Spleen (tissue), 11 donors: ENCODE results near the gene IRF6. TPM values are rescaled to one million over a fixed set of nuclear protein-coding genes. Genes with fewer than 3 reads are reported as not detected.

Source experiments
- DNase-seq: peaks from one replicate; pipeline ENCODE4 v3.0.0-alpha.2; 2020
- H3K27ac ChIP-seq, 8 donors: fragments of 200-600 bp; sonication (generic) in 7 of 8; 1 replicate in 4 of 8; 2 replicates in 4 of 8; pipeline versions ENCODE4 v1.5.0 to v1.8.0; 2016 to 2021; ENCODE audit warnings: inconsistent platforms in 4 of 8, mild to moderate bottlenecking in 4 of 8, moderate library complexity in 1 of 8
- H3K27me3 ChIP-seq, 7 donors: fragments of 200-600 bp; sonication (generic) in 6 of 7; replicated peaks in 1 of 7; 1 replicate in 4 of 7; 2 replicates in 3 of 7; pipeline versions ENCODE4 v1.5.0 to v1.8.0; 2016 to 2021; ENCODE audit warnings: inconsistent platforms in 3 of 7, mild to moderate bottlenecking in 1 of 7
- H3K36me3 ChIP-seq, 6 donors: fragments of 200-600 bp; sonication (generic) in 5 of 6; 1 replicate in 4 of 6; 2 replicates in 2 of 6; pipeline versions ENCODE4 v1.5.0 to v1.8.0; 2016 to 2021; ENCODE audit warnings: inconsistent platforms in 2 of 6
- H3K4me1 ChIP-seq, 6 donors: fragments of 200-600 bp; sonication (generic) in 5 of 6; 1 replicate in 3 of 6; 2 replicates in 3 of 6; pipeline versions ENCODE4 v1.5.0 to v1.8.0; 2016 to 2021; ENCODE audit warnings: inconsistent platforms in 3 of 6
- H3K4me3 ChIP-seq, 8 donors: fragments of 200-600 bp; sonication (generic) in 7 of 8; 1 replicate in 4 of 8; 2 replicates in 4 of 8; pipeline versions ENCODE4 v1.5.0 to v1.8.0; 2016 to 2021; ENCODE audit warnings: inconsistent platforms in 4 of 8, mild to moderate bottlenecking in 4 of 8, moderate library complexity in 2 of 8
- H3K9me3 ChIP-seq, 8 donors: fragments of 200-600 bp; sonication (generic) in 7 of 8; 1 replicate in 4 of 8; 2 replicates in 4 of 8; pipeline versions ENCODE4 v1.5.0 to v1.8.0; 2016 to 2021; ENCODE audit warnings: inconsistent platforms in 4 of 8
- CTCF ChIP-seq, 11 experiments: fragments of 200-600 bp in 7 of 11; fragments of 450-650 bp in 4 of 11; sonication (generic) in 4 of 11; IDR thresholded peaks in 8 of 11; conservative IDR thresholded peaks in 3 of 11; 1 replicate in 7 of 11; 2 replicates in 4 of 11; pipeline versions ENCODE4 v1.4.0 to v1.8.0; 2016 to 2021; ENCODE audit warnings: antibody characterized with exemption in 11 of 11, inconsistent platforms in 4 of 11, mild to moderate bottlenecking in 1 of 11
- POLR2A ChIP-seq, 3 donors: fragments of 450-650 bp; IDR thresholded peaks; one replicate each; pipeline ENCODE4 v1.5.1; 2017; ENCODE audit warnings: antibody characterized with exemption in 3 of 3, mild to moderate bottlenecking in 1 of 3
- POLR2AphosphoS5 ChIP-seq, 3 donors: sonication (generic); formaldehyde crosslinking; IDR thresholded peaks; one replicate each; pipeline ENCODE4 v1.5.1; 2017; ENCODE audit warnings: antibody characterized with exemption in 3 of 3
- WGBS, 5 donors: extraction: QIAGEN DNeasy Blood & Tissue Kit in 3 of 5; methylation state at CpG; one replicate each; pipeline versions ENCODE4 v1.1.5 to v1.1.7; 2013 to 2018; 5-methylcytosine and 5-hydroxymethylcytosine counted together
- intact Hi-C: fragments of 100-400 bp; cut with DNase I; formaldehyde crosslinking; loops from one replicate; pipeline ENCODE4 v1.15.0; 2023; ENCODE audit warnings: low total_unique reads
- polyA plus RNA-seq, 3 donors: library from polyadenylated mRNA; stranded (reverse); fragments of 200-250 nt; gene quantifications; one replicate each; pipeline ENCODE4 v1.2.1, GENCODE V29; 2013
- total RNA-seq, 7 donors: library from RNA; depleted of rRNA in 3 of 7; stranded (reverse); fragments of >200 nt in 3 of 7; fragmentation: NEBNext Ultra II Directional in 4 of 7; extraction: Animal tissue kit (Norgen Biotek cat#: 25700) in 4 of 7; gene quantifications; one replicate each; pipeline versions ENCODE4 v1.1.0 to v1.2.1, GENCODE V29; 2016 to 2021
- donor health status: healthy with polysubstance abuse.
- donor health status: DM: no; HTN: no; CAD: no; lungs with moderate emphysema.
- donor health status: DM: no; HTN: no; CAD: no.
- donor health status: Bipolar disorder and iron deficiency.
- donor health status: healthy.
- donor health status: DM: no; HTN: no; CAD: no.
- donor health status: DM: yes; HTN: yes; CAD: no.

IRF6 gene
- total and polyA plus RNA-seq, 10 donors, result 0.59 to 5.6 (median 3.4) TPM

GRCh38 chr1:209853676-209854075, 47.7 kb upstream of the IRF6 start:
- intact Hi-C loops, result no loop called here
- TF ChIP-seq CTCF (IDR thresholded peaks at IDR 0.05 in 8 of 11, conservative IDR thresholded peaks at IDR 0.05 in 3 of 11) (no peak), POLR2AphosphoS5 (IDR thresholded peaks at IDR 0.05) (no peak), POLR2A (IDR thresholded peaks at IDR 0.05) (no peak)
- Histone ChIP-seq H3K36me3 (peaks cover 4 to 88% (median 61%) of the 10 kb centered on the region in 6 donors), H3K4me3 (no peak overlapping the region), H3K4me1 (no peaks in the 10 kb centered on the region), H3K27me3 (no peaks in the 10 kb centered on the region), H3K9me3 (no peaks in the 10 kb centered on the region), H3K27ac (no peak overlapping the region)
- DNase-seq, result no peak
- WGBS, 5 donors, result 92 to 97% (median 94%) methylated on average over 2 of the region's 2 CpGs

GRCh38 chr1:209850342-209850979, 44.5 kb upstream of the IRF6 start:
- no peak overlapping the region for H3K4me3 ChIP-seq
- intact Hi-C loops, result no loop called here

GRCh38 chr1:209849388-209849787, 43.4 kb upstream of the IRF6 start:
- DNase-seq, result no peak
- 88 to 91% (median 90%) methylated on average over 5 of the region's 5 CpGs for WGBS, 5 donors
- intact Hi-C loops, result no loop called here
- no peak for TF ChIP-seq POLR2AphosphoS5 (IDR thresholded peaks at IDR 0.05)
- TF ChIP-seq POLR2A (IDR thresholded peaks at IDR 0.05), result no peak
- TF ChIP-seq CTCF (IDR thresholded peaks at IDR 0.05 in 8 of 11, conservative IDR thresholded peaks at IDR 0.05 in 3 of 11), result no peak
- Histone ChIP-seq H3K36me3 (peaks cover 4 to 100% (median 81%) of the 10 kb centered on the region in 6 donors), H3K9me3 (no peaks in the 10 kb centered on the region), H3K27me3 (no peaks in the 10 kb centered on the region), H3K4me1 (peaks cover 0 to 5% (median 0%) of the 10 kb centered on the region in 6 donors), H3K27ac (no peak overlapping the region), H3K4me3 (no peak overlapping the region)

More at GRCh38 chr1:209850342-209850979, 44.5 kb upstream of the IRF6 start:
- no peaks in the 10 kb centered on the region for H3K27me3 ChIP-seq
- no peak overlapping the region for H3K27ac ChIP-seq
- peaks cover 4 to 100% (median 76%) of the 10 kb centered on the region in 6 donors for H3K36me3 ChIP-seq
- H3K9me3 ChIP-seq, result no peaks in the 10 kb centered on the region
- no peaks in the 10 kb centered on the region for H3K4me1 ChIP-seq
- DNase-seq, result no peak
- no peak for TF ChIP-seq POLR2AphosphoS5 (IDR thresholded peaks at IDR 0.05)
- no peak for TF ChIP-seq POLR2A (IDR thresholded peaks at IDR 0.05)
- TF ChIP-seq CTCF (IDR thresholded peaks at IDR 0.05 in 8 of 11, conservative IDR thresholded peaks at IDR 0.05 in 3 of 11), result peak in 6 of 11 experiments; percentile 15 to 40 (median 30)
- WGBS, 5 donors, result 66 to 80% (median 75%) methylated on average over 6 of the region's 6 CpGs

- WGBS, 5 donors, result 80 to 96% (median 85%) methylated on average over 1 of the region's 1 CpG
- TF ChIP-seq POLR2AphosphoS5 (IDR thresholded peaks at IDR 0.05), result no peak
- no peak for TF ChIP-seq POLR2A (IDR thresholded peaks at IDR 0.05)
- no peak for TF ChIP-seq CTCF (IDR thresholded peaks at IDR 0.05 in 8 of 11, conservative IDR thresholded peaks at IDR 0.05 in 3 of 11)
Observed at GRCh38 chr1:209845408-209845725, 39.4 kb upstream of the IRF6 start.

More at GRCh38 chr1:209845408-209845725, 39.4 kb upstream of the IRF6 start:
- no peak overlapping the region for H3K4me3 ChIP-seq
- no peaks in the 10 kb centered on the region for H3K27me3 ChIP-seq
- H3K36me3 ChIP-seq, result peaks cover 5 to 100% (median 83%) of the 10 kb centered on the region in 6 donors
- no peak for DNase-seq
- H3K9me3 ChIP-seq, result no peaks in the 10 kb centered on the region
- intact Hi-C loops, result no loop called here
- H3K4me1 ChIP-seq, result peaks cover 0 to 5% (median 0%) of the 10 kb centered on the region in 6 donors
- no peak overlapping the region for H3K27ac ChIP-seq
